ENCODE results near the gene RASSF1. TPM values are rescaled to one million over a fixed set of nuclear protein-coding genes. Genes with fewer than 3 reads are reported as not detected.

The RASSF1 gene
- total RNA-seq, 1 experiment from 2014 or later = 15.8 TPM

GRCh38 chr3:50382722-50383121, 42.1 kb upstream of the RASSF1 start:
- Histone ChIP-seq H2BK5ac (ENCODE audit: insufficient read length, low read length) (no peak overlapping the region), H3K79me2 (ENCODE audit: insufficient read depth, low read length) (no peaks in the 10 kb centered on the region), H4K8ac (replicated peaks; ENCODE audit: insufficient read length, low read depth, low read length) (no peak overlapping the region), H3T11ph (ENCODE audit: low read length) (no peak overlapping the region), H2BK120ac (ENCODE audit: low read depth, low read length, poor library complexity, severe bottlenecking) (no peak overlapping the region), H3K56ac (ENCODE audit: insufficient read length, low read depth, low read length) (no peak overlapping the region), H4K20me1 (ENCODE audit: control insufficient read depth, insufficient read depth, insufficient read length) (peaks cover 2% of the 10 kb centered on the region), H3K18ac (ENCODE audit: insufficient read length, low read depth, low read length) (no peak overlapping the region), H2BK20ac (ENCODE audit: low read depth, low read length, poor library complexity, severe bottlenecking) (no peak overlapping the region), H3K4me2 (ENCODE audit: insufficient read depth, insufficient read length, low read length) (no peak overlapping the region), H4K5ac (ENCODE audit: insufficient read length, low read depth, low read length) (no peak overlapping the region), H2AK5ac (ENCODE audit: insufficient read length, low read length) (no peak overlapping the region), H3K23me2 (ENCODE audit: insufficient read length, low read depth, low read length, poor library complexity, severe bottlenecking) (no peaks in the 10 kb centered on the region), H3K23ac (ENCODE audit: insufficient read length, low read depth, low read length) (no peak overlapping the region), H3K4ac (ENCODE audit: low read depth, low read length) (no peak overlapping the region), H3K14ac (ENCODE audit: insufficient read depth, low read length) (no peak overlapping the region; the same call in 1 of the 2 replicates), H4K91ac (ENCODE audit: insufficient read length, low read depth, low read length) (no peak overlapping the region), H2BK15ac (ENCODE audit: low read depth, low read length) (no peak overlapping the region), H3K9me3 (ENCODE audit: control insufficient read depth, low read depth, low read length) (no peaks in the 10 kb centered on the region), H3K27ac (ENCODE audit: insufficient read length, low read depth, low read length) (no peak overlapping the region), H2BK12ac (ENCODE audit: insufficient read length, low read depth, low read length) (no peak overlapping the region), H3K9ac (ENCODE audit: extremely low read depth, insufficient read length, low read length) (peak overlapping the region; percentile 9), H2AFZ (ENCODE audit: low read length) (no peak overlapping the region), H3K27me3 (ENCODE audit: insufficient read depth, low read length) (no peaks in the 10 kb centered on the region), H3K4me1 (ENCODE audit: insufficient read depth, low read length) (no peaks in the 10 kb centered on the region), H3K79me1 (ENCODE audit: insufficient read depth, low read depth, low read length, poor library complexity, severe bottlenecking) (no peaks in the 10 kb centered on the region)
- Mint-ChIP-seq H3K36me3 (ENCODE audit: insufficient read depth in 1 of 3, low read depth in 3 of 3) (peaks cover 0 to 4% (median 0%) of the 10 kb centered on the region in 3 experiments; a peak in 1 of 7 replicates), H3K4me1 (peaks cover 6 to 17% of the 10 kb centered on the region in 2 experiments; a peak in 2 of 4 replicates), H3K4me3 (no peak overlapping the region), H3K9me3 (no peaks in the 10 kb centered on the region), H3K27ac (peak overlapping the region in 1 of 3 experiments; percentile 70; a peak in 2 of 7 replicates), H3K27me3 (ENCODE audit: low read depth) (peaks cover 5% of the 10 kb centered on the region)
- no peak for TF ChIP-seq CTCF (conservative IDR thresholded peaks at IDR 0.05)
- WGBS (ENCODE audit: extremely low coverage, insufficient read length, low lambda C conversion rate) = no CpG with 5 or more reads among the region's 12 CpGs
- no peak for DNase-seq
